ENCODE data around the gene TMEM131.
"Not testable (repeated sequence)": the region's sequence is repeated elsewhere in the genome, so short reads cannot be mapped to it uniquely, and the experiment has no call there.

Gene TMEM131

GRCh38 chr2:97952357-97952756 lies 43.4 kb downstream of the TMEM131 start:
- no peak for DNase-seq

DNA sequence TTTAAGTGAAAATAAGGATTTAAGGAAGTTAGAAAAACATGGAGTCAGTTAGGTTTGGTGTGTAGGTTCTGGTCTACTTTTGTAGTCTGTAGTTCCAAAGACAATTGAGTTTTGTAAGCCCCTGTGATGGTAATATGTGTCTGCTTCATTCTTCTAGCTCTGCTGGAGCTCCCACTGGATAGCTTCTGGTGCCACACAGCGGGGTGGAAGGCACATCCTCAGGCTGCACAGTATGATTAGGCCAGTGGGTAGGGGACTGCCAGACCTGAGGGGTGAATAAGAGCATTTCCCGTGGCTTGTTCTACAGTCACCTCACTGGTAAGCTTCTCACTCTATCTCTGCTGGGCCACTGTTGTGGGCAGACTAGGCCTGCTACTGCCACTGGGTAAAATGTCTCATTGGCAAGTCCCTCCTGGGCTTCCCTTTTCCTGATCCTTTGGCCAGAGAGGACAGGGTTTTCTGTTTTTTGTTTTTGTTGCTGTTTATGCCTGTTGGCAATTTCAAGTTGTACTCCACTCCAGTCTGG lies 44.5 kb downstream of the TMEM131 start:
- no peak for DNase-seq

GRCh38 chr2:97950329-97951154 lies 45.2 kb downstream of the TMEM131 start:
- no peak for DNase-seq

- DNase-seq: no peak
Observed at GRCh38 chr2:97948926-97949325, 46.8 kb downstream of the TMEM131 start.

- no peak for DNase-seq
Observed at GRCh38 chr2:97945791-97946190, 50.0 kb downstream of the TMEM131 start.

- no peak for DNase-seq
Observed at GRCh38 chr2:97936881-97937280, 58.9 kb downstream of the TMEM131 start.

- DNase-seq: no peak
Observed at GRCh38 chr2:97936199-97936598, 59.5 kb downstream of the TMEM131 start.

DNA sequence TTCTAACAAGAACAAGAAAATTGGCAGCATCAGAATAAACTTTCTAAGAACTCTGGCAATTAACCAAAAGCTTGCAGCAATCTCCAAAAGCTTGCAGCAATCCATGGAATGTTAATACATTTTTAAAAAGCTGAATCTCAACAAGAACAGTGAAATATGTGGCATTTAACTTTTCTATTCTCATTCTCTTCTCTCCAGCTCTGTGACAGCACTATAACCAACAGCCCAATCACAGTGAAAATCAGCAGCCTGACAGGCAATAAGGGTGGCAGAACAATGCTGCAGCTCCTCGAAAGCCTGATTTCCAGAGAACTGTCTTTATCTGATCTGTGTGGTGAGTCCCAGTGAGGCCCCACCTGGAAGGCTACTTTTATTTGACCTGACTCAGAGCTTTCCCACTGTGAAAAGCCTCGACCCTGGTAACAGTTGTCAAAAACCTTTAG lies 60.0 kb downstream of the TMEM131 start:
- DNase-seq: no peak

- DNase-seq: no peak
Observed at GRCh38 chr2:97932975-97933662, 62.6 kb downstream of the TMEM131 start.

DNA sequence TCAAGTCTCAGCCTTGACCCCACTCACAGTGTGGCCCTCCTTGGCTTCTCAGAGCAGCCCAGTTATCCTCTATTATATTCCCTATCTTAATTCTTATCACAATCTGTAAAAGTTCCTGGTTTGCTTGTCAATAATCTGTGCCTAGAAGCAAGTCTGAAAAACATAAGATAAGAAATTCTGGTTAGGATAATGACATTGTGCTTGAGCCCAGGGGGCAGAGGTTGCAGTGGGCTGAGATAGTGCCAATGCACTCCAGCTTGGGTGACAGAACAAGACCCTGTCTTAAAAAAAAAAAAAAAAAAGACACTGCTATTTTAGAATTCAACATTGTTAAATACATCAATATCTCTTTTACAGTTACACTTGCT lies 63.9 kb downstream of the TMEM131 start:
- DNase-seq: no peak

GRCh38 chr2:97931118-97931857 lies 64.5 kb downstream of the TMEM131 start:
- no peak for DNase-seq

- DNase-seq: peak in 1 of 2 experiments; percentile 13
Observed at GRCh38 chr2:97928591-97928990, 67.2 kb downstream of the TMEM131 start.

DNA sequence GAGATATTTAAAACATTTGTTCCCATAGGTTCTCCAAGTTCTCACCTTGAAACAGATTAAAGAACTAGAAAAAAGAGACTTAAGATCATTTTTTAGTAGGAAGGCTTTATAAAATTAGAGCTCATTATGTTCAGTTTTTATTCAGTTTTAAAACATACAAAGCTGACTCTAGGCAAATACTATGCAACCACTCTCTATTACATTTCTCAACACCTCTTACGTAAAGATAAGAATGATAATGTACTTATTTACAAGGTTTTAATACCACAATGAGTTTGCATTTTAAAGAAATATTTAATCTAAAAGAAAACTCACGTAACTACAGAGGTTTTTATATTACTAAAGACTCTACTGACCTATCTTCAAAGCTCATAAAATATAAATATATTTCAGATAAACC lies 68.8 kb downstream of the TMEM131 start:
- no peak for DNase-seq

DNA sequence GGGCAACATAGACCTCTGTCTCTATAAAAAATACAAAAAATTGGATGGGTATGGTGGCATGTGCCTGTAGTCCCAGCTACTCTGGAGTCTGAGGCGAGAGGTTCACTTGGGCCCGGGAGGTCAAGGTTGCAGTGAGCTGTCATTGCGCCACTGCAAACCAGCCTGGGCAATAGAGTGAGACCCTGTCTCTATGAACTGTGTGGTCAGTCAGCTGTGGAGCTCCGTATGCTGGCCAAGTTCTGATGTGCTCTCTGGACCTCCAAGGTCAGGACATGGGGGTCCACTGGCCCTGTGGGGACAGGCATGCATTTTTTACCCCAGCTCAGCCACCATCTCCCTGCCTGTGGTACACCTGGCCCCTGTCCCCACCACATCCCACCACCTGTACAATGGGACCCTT lies 71.6 kb downstream of the TMEM131 start:
- DNase-seq: no peak

- DNase-seq: peak; percentile 72 to 94
Observed at GRCh38 chr2:97919858-97920257, 75.9 kb downstream of the TMEM131 start.

GRCh38 chr2:97918818-97919217 lies 76.9 kb downstream of the TMEM131 start:
- no peak for DNase-seq

DNA sequence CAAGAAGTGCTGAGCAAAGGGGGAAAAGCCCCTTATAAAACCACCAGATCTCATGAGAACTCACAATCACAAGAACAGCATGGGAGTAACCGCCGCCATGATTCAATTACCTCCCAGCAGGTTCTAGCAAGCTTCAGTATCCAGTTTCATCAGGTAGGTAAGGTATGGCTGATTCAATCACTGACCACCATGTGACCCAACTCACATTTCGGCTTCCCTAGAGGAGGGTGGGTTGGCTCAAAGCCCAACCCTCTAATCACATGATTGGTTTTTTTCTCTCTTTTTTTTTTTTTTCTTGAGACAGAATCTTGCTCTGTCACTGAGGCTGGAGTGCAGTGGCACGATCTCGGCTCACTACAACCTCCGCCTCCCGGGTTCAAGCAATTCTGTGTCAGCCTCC lies 78.1 kb downstream of the TMEM131 start:
- DNase-seq: not testable (repeated sequence)

- DNase-seq: no peak
Observed at GRCh38 chr2:97914691-97915213, 81.0 kb downstream of the TMEM131 start.

- DNase-seq: no peak
Observed at GRCh38 chr2:97913846-97914245, 81.9 kb downstream of the TMEM131 start.

GRCh38 chr2:97911922-97912575 lies 83.7 kb downstream of the TMEM131 start:
- DNase-seq: no peak

- no peak for DNase-seq
Observed at GRCh38 chr2:97911206-97911921, 84.4 kb downstream of the TMEM131 start.
